Ishikawa (cell line): ENCODE measurements around the gene IL1RN.

Source experiments
- CEBPB ChIP-seq: IDR thresholded peaks from 2 replicates; pipeline ENCODE4 v1.6.1; 2012
- CREB1 ChIP-seq: IDR thresholded peaks from 2 replicates; pipeline ENCODE4 v1.6.1; 2012; ENCODE audit warnings: low read depth
- EGR1 ChIP-seq: IDR thresholded peaks from 2 replicates; pipeline ENCODE4 v1.6.1; 2012
- EP300 ChIP-seq: IDR thresholded peaks from 2 replicates; pipeline ENCODE4 v1.6.1; 2012; ENCODE audit warnings: borderline replicate concordance
- FOXM1 ChIP-seq: IDR thresholded peaks from 2 replicates; pipeline ENCODE4 v1.6.1; 2012; ENCODE audit warnings: low read depth, borderline replicate concordance
- MAX ChIP-seq: IDR thresholded peaks from 2 replicates; pipeline ENCODE4 v1.6.1; 2012
- NFIC ChIP-seq: IDR thresholded peaks from 2 replicates; pipeline ENCODE4 v1.6.1; 2012
- RAD21 ChIP-seq: IDR thresholded peaks from 2 replicates; pipeline ENCODE4 v1.6.1; 2012; ENCODE audit warnings: low read depth
- REST ChIP-seq: IDR thresholded peaks from 2 replicates; pipeline ENCODE4 v1.6.1; 2012; ENCODE audit warnings: low read depth, mild to moderate bottlenecking
- TAF1 ChIP-seq: IDR thresholded peaks from 2 replicates; pipeline ENCODE4 v1.6.1; 2012; ENCODE audit warnings: low read depth, mild to moderate bottlenecking
- TCF12 ChIP-seq: IDR thresholded peaks from 2 replicates; pipeline ENCODE4 v1.6.1; 2012; ENCODE audit warnings: low read depth
- TEAD4 ChIP-seq: IDR thresholded peaks from 2 replicates; pipeline ENCODE4 v1.6.1; 2012
- USF1 ChIP-seq: IDR thresholded peaks from 2 replicates; pipeline ENCODE4 v1.6.1; 2012
- YY1 ChIP-seq: IDR thresholded peaks from 2 replicates; pipeline ENCODE4 v1.6.1; 2012; ENCODE audit warnings: low read depth
- ZBTB7A ChIP-seq: IDR thresholded peaks from 2 replicates; pipeline ENCODE4 v1.6.1; 2012; ENCODE audit warnings: low read depth

IL1RN gene

GRCh38 chr2:113123726-113124125 is 3.7 kb upstream of the IL1RN start:
- TF ChIP-seq TCF12 (no peak), MAX (no peak), REST (no peak), EGR1 (no peak), TEAD4 (no peak), YY1 (no peak), CREB1 (no peak), NFIC (no peak), RAD21 (no peak), TAF1 (no peak)

- TF ChIP-seq EGR1 (no peak), REST (no peak), TAF1 (no peak), TCF12 (no peak), YY1 (no peak), USF1 (no peak), EP300 (no peak), MAX (no peak), FOXM1 (no peak), RAD21 (no peak), TEAD4 (no peak), CEBPB (no peak), CREB1 (no peak), ZBTB7A (no peak), NFIC (no peak)
These were observed 3.0 kb upstream of the IL1RN start for GRCh38 chr2:113124181-113124961.

- no peak for TF ChIP-seq TEAD4
- no peak for TF ChIP-seq FOXM1
- no peak for TF ChIP-seq TAF1
- TF ChIP-seq MAX = no peak
- TF ChIP-seq NFIC = no peak
- no peak for TF ChIP-seq YY1
- no peak for TF ChIP-seq EGR1
- no peak for TF ChIP-seq ZBTB7A
- no peak for TF ChIP-seq USF1
- TF ChIP-seq EP300 = no peak
- TF ChIP-seq REST = no peak
- TF ChIP-seq TCF12 = no peak
- no peak for TF ChIP-seq CREB1
- no peak for TF ChIP-seq RAD21
- no peak for TF ChIP-seq CEBPB
These were observed 2.2 kb upstream of the IL1RN start for GRCh38 chr2:113124984-113125855.
